Type B pancreatic cell (in vitro differentiated cells): ENCODE measurements around the gene SRP54. TPM values are rescaled to one million over a fixed set of nuclear protein-coding genes. Genes with fewer than 3 reads are reported as not detected.

ENCODE experiments used
- DNase-seq: peaks from one replicate; pipeline ENCODE4 v3.0.0; 2021; ENCODE audit warnings: mixed read lengths; ENCODE audit not compliant: unreplicated experiment; ENCODE audit errors: extremely low spot score
- H3K27ac Mint-ChIP-seq: 2 replicates; pipeline ENCODE4 v1.8.0; 2021; ENCODE audit warnings: mild to moderate bottlenecking, mixed read lengths
- H3K27me3 Mint-ChIP-seq: 2 replicates; pipeline ENCODE4 v1.8.0; 2021; ENCODE audit warnings: mixed read lengths
- H3K36me3 Mint-ChIP-seq: 2 replicates; pipeline ENCODE4 v1.8.0; 2021; ENCODE audit warnings: mixed read lengths
- H3K4me1 Mint-ChIP-seq: one replicate; pipeline ENCODE4 v1.8.0; 2021; ENCODE audit warnings: mixed read lengths; ENCODE audit not compliant: unreplicated experiment
- H3K4me3 Mint-ChIP-seq: 2 replicates; pipeline ENCODE4 v1.8.0; 2021; ENCODE audit warnings: mild to moderate bottlenecking, mixed read lengths
- H3K9me3 Mint-ChIP-seq: 2 replicates; pipeline ENCODE4 v1.8.0; 2021; ENCODE audit warnings: mixed read lengths
- total RNA-seq: library from RNA; stranded (reverse); gene quantifications from 2 replicates; pipeline ENCODE4 v1.2.1, GENCODE V29; 2021; ENCODE audit warnings: low replicate concordance
- TF ChIP-seq, protein P1 (sequence below): fragments of 200-600 bp; sonication (generic); conservative IDR thresholded peaks from 2 replicates; pipeline ENCODE4 v1.5.0; 2021; ENCODE audit warnings: antibody characterized with exemption, mild to moderate bottlenecking

SRP54 gene
- total RNA-seq, 1 donor from 2014 or later: 48.3 TPM

GRCh38 chr14:35044939-35045797 lies 62.4 kb downstream of the SRP54 start:
- peak overlapping the region; percentile 99 for H3K27ac Mint-ChIP-seq
- peak overlapping the region; percentile 98 for H3K4me3 Mint-ChIP-seq
- H3K9me3 Mint-ChIP-seq: no peaks in the 10 kb centered on the region
- DNase-seq: no peak
- H3K36me3 Mint-ChIP-seq: no peaks in the 10 kb centered on the region
- H3K27me3 Mint-ChIP-seq: no peaks in the 10 kb centered on the region
- TF ChIP-seq, protein P1, sequence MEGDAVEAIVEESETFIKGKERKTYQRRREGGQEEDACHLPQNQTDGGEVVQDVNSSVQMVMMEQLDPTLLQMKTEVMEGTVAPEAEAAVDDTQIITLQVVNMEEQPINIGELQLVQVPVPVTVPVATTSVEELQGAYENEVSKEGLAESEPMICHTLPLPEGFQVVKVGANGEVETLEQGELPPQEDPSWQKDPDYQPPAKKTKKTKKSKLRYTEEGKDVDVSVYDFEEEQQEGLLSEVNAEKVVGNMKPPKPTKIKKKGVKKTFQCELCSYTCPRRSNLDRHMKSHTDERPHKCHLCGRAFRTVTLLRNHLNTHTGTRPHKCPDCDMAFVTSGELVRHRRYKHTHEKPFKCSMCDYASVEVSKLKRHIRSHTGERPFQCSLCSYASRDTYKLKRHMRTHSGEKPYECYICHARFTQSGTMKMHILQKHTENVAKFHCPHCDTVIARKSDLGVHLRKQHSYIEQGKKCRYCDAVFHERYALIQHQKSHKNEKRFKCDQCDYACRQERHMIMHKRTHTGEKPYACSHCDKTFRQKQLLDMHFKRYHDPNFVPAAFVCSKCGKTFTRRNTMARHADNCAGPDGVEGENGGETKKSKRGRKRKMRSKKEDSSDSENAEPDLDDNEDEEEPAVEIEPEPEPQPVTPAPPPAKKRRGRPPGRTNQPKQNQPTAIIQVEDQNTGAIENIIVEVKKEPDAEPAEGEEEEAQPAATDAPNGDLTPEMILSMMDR: no peak
- peaks cover 7% of the 10 kb centered on the region for H3K4me1 Mint-ChIP-seq

GRCh38 chr14:35045798-35046047 lies 62.9 kb downstream of the SRP54 start:
- no peak for DNase-seq
- Mint-ChIP-seq H3K36me3 (no peaks in the 10 kb centered on the region), H3K9me3 (no peaks in the 10 kb centered on the region), H3K4me3 (peak overlapping the region; percentile 98), H3K27me3 (no peaks in the 10 kb centered on the region), H3K27ac (peak overlapping the region; percentile 99), H3K4me1 (peaks cover 7% of the 10 kb centered on the region)
- TF ChIP-seq, protein P1: no peak

- Mint-ChIP-seq H3K27ac (peak within 1 kb of the TSS; percentile 99), H3K4me1 (peaks cover 7% of the 10 kb centered on the region), H3K36me3 (no peaks in the 10 kb centered on the region), H3K27me3 (no peaks in the 10 kb centered on the region), H3K9me3 (no peaks in the 10 kb centered on the region), H3K4me3 (peak within 1 kb of the TSS; percentile 98)
- DNase-seq: peak; percentile 98
- TF ChIP-seq, protein P1: peak; percentile 22
Measured at GRCh38 chr14:35046048-35046750, 63.4 kb downstream of the SRP54 start, which contains the start of gene FAM177A1. FAM177A1 (plus strand) TSS chr14:35046272; CDS start chr14:35046464, 192 bp downstream.

DNA sequence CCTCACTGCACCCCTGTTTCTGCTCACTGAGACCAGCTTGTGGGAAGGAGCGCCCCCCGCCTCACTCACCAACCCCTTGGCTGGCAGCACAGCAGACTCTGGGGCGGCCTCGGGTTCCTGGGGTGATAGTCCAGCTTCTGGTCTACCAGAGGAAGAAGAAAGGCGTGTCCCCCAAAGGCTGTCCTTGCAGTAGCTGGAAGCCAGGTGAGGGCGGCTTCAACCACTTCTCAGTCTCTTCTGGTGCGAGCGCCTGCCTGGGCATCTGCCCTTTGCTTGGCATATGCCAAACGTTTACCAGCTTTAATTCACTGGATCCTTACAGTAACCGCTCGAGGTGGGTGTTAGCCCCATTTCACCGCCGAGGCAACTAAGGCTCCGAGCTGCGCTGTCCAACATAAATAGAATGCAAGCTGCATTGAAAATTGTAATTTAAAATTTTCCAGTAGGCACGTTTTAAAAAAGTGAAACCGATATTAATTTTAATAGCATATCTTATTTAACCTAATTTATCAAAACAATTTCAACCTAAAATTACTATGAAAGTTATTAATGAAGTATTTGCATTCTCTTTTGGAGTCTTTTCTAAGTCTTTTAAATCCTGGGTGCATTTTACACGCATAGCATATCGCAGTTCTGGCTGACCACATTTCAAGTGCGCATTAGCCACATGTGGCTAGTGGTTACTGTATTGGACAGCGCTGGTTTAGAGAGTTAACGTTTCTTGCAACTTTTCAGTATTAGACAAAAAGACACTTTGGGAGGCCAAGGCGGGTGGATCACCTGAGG lies 64.2 kb downstream of the SRP54 start:
- TF ChIP-seq, protein P1: no peak
- peak overlapping the region; percentile 99 for H3K27ac Mint-ChIP-seq

DNA sequence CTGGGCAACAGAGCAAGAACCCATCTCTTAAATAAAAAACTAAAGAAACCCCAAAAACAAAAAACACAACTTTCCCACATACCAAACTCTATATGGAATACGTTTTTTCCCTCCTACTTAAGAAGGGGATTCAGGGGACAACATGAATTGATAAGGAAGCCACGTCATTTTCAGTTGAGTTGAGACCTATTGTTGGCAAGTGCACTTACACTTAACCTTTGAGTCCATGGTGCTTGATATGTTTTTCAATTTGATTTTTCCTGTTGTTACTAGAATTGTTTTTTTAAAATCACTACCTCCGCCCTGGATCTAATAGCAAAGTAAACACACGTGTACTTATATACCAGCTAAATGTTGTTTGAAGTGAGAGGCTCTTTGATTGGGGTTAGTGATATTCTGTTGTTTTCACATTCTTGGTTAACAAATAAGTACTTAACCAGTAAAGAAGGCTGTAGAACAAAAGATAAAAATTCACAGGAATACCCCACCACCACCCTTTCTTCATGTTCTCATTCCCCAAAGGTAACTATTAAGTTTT lies 65.3 kb downstream of the SRP54 start:
- TF ChIP-seq, protein P1: no peak
- H3K9me3 Mint-ChIP-seq: no peaks in the 10 kb centered on the region
- peaks cover 2% of the 10 kb centered on the region for H3K36me3 Mint-ChIP-seq
- no peak for DNase-seq
- H3K27ac Mint-ChIP-seq: peak overlapping the region; percentile 68
- peaks cover 7% of the 10 kb centered on the region for H3K4me1 Mint-ChIP-seq
- H3K4me3 Mint-ChIP-seq: peak overlapping the region; percentile 98
- H3K27me3 Mint-ChIP-seq: no peaks in the 10 kb centered on the region

More for the DNA sequence above, 64.2 kb downstream of the SRP54 start:
- no peaks in the 10 kb centered on the region for H3K36me3 Mint-ChIP-seq
- peak overlapping the region; percentile 98 for H3K4me3 Mint-ChIP-seq
- DNase-seq: no peak
- no peaks in the 10 kb centered on the region for H3K27me3 Mint-ChIP-seq
- no peaks in the 10 kb centered on the region for H3K9me3 Mint-ChIP-seq
- H3K4me1 Mint-ChIP-seq: peaks cover 7% of the 10 kb centered on the region
